Calu3 (cell line): ENCODE data around the gene C16orf90. TPM values are rescaled to one million over a fixed set of nuclear protein-coding genes. Genes with fewer than 3 reads are reported as not detected.

Experiments
- Bru-seq: library from RNA; stranded (reverse); fragments of 400-500 nt; gene quantifications from one replicate; lab custom pipeline; 2021; lab: Mats Ljungman, UMichigan
- BruChase-seq, 2 experiments: library from RNA; stranded (reverse); fragments of 400-500 nt; gene quantifications; one replicate each; lab custom pipeline; 2021; lab: Mats Ljungman, UMichigan
- BruUV-seq: library from RNA; stranded (reverse); fragments of 400-500 nt; replicated peaks from 2 replicates; lab custom pipeline; 2021; lab: Mats Ljungman, UMichigan
- CTCF ChIA-PET: fragments of 300-600 bp; sonication (Branson Sonifier 250); formaldehyde crosslinking; loops from one replicate; lab custom pipeline; 2022; ENCODE audit warnings: antibody characterized with exemption; lab: Charles Lee
- DNase-seq: peaks from one replicate; pipeline ENCODE4 v3.0.0; 2022
- H3K27ac Mint-ChIP-seq: one replicate; pipeline ENCODE4 v1.8.0; 2022; ENCODE audit warnings: mixed read lengths; ENCODE audit not compliant: unreplicated experiment
- H3K27me3 Mint-ChIP-seq: one replicate; pipeline ENCODE4 v1.8.0; 2022; ENCODE audit warnings: mixed read lengths; ENCODE audit not compliant: unreplicated experiment
- H3K36me3 Mint-ChIP-seq: one replicate; pipeline ENCODE4 v1.8.0; 2022; ENCODE audit warnings: mild to moderate bottlenecking, moderate library complexity, mixed read lengths; ENCODE audit not compliant: insufficient read depth, unreplicated experiment
- H3K4me1 Mint-ChIP-seq: one replicate; pipeline ENCODE4 v1.8.0; 2022; ENCODE audit warnings: mild to moderate bottlenecking, low read depth, mixed read lengths; ENCODE audit not compliant: unreplicated experiment
- H3K4me3 Mint-ChIP-seq: one replicate; pipeline ENCODE4 v1.8.0; 2022; ENCODE audit warnings: mild to moderate bottlenecking, low read depth, moderate library complexity, mixed read lengths; ENCODE audit not compliant: unreplicated experiment
- H3K9me3 Mint-ChIP-seq: one replicate; pipeline ENCODE4 v1.8.0; 2022; ENCODE audit warnings: low read depth, mixed read lengths; ENCODE audit not compliant: unreplicated experiment
- intact Hi-C: fragments of 100-400 bp; cut with micrococcal nuclease; formaldehyde crosslinking; loops from one replicate; pipeline ENCODE4 v1.10.0; 2022; ENCODE audit not compliant: unreplicated experiment
- long read RNA-seq: library from polyadenylated mRNA; stranded (forward); transcript quantifications from one replicate; pipeline ENCODE4 v2.0.0, GENCODE V29; 2022
- total RNA-seq: library from RNA; stranded (reverse); gene quantifications from 2 replicates; pipeline ENCODE4 v1.2.3, GENCODE V29; 2022
- TF ChIP-seq, protein P1 (sequence below): fragments of 200-600 bp; IDR thresholded peaks from one replicate; pipeline ENCODE4 v1.8.0; 2022; ENCODE audit warnings: antibody characterized with exemption; ENCODE audit not compliant: unreplicated experiment

The C16orf90 gene, protein sequence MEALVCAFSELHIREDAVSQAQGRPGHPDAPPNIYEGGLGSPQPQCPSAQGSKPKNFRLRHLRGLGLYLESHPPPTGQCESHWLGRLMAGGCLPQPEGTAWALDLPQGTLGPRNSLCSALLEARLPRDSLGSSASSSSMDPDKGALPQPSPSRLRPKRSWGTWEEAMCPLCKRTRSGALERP
- total RNA-seq: not detected in 2 replicates
- not detected for Bru-seq, nascent RNA
- not detected for BruChase-seq, experiment 1, labeled RNA remaining after a 6-hour chase
- not detected for BruChase-seq, experiment 2, labeled RNA remaining after a 2-hour chase
- long read RNA-seq: 0 reads

DNA sequence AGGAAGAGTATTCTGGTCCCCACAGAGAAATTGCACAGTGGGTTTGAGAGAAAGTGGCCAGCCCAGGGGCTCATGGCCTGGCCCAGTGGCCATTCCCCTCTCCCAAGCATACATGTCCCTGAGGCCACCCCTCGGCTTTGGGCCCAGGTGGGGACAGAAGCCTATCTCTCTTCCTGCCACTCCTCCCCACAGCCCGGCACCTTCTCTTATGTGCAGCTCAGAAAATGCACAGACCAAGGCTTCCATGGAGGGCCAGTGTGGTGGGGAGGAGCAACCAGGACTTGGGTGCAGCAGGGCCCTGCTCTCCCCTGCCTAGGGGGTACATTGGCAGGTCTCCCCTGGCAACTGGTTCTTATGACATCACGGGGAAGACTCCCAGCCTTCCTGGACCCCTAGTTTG is at the start of gene C16orf90:
Gene C16orf90, minus strand, starts transcription at position 314 of the 400 bp plus-strand sequence. Its CDS starts 68 bp downstream, at position 246.
- no peak within 1 kb of the TSS for H3K4me3 Mint-ChIP-seq
- intact Hi-C loops: no loop called here
- no peaks in the 10 kb centered on the region for H3K27me3 Mint-ChIP-seq
- peaks cover 6% of the 10 kb centered on the region for H3K36me3 Mint-ChIP-seq
- no peak for DNase-seq
- H3K9me3 Mint-ChIP-seq: no peaks in the 10 kb centered on the region
- CTCF ChIA-PET: no interaction called here
- H3K4me1 Mint-ChIP-seq: no peaks in the 10 kb centered on the region
- no peak within 1 kb of the TSS for H3K27ac Mint-ChIP-seq
- no TSS peak for BruUV-seq
- TF ChIP-seq, protein P1, sequence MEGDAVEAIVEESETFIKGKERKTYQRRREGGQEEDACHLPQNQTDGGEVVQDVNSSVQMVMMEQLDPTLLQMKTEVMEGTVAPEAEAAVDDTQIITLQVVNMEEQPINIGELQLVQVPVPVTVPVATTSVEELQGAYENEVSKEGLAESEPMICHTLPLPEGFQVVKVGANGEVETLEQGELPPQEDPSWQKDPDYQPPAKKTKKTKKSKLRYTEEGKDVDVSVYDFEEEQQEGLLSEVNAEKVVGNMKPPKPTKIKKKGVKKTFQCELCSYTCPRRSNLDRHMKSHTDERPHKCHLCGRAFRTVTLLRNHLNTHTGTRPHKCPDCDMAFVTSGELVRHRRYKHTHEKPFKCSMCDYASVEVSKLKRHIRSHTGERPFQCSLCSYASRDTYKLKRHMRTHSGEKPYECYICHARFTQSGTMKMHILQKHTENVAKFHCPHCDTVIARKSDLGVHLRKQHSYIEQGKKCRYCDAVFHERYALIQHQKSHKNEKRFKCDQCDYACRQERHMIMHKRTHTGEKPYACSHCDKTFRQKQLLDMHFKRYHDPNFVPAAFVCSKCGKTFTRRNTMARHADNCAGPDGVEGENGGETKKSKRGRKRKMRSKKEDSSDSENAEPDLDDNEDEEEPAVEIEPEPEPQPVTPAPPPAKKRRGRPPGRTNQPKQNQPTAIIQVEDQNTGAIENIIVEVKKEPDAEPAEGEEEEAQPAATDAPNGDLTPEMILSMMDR: no peak

DNA sequence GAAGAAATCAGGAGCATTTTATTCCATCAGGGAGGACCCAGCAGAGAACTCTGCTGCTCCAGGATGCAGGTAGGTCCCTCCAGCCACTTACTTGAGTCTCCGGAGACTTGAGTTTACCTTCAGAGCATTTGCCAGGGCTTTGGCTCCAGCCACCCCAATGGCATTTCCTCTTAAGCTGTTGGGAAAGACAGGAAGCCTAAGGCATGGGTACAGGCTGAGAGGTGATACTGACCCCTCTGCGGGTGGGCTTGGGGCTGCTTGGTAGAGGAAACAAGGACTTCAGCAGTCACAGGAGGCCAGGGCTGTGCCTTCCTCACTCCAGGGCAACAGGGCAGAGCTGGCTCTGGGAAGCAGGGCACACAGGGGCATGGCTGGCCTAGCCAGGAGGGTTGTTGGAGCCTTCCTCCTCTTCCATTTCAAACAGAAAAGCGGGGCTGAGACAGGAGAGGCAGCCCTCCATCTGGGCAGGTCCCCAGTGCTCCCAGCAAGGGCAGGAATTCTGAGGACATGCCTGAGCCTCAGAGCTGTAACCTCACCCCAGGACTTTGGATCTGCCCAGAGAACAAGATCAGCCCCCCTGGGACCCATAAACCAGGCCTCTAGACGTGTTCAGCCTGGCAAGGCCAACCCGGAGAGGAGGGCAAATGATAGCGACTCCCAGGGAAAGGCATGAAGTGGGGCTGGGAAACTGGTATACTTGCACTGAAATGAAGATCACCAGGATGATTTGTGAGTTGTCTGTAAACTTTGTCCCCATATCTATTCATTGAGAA is 47.5 kb upstream of the C16orf90 start:
- TF ChIP-seq, protein P1: no peak
- CTCF ChIA-PET: no interaction called here
- Mint-ChIP-seq H3K4me3 (no peak overlapping the region), H3K36me3 (peaks cover 7% of the 10 kb centered on the region), H3K27ac (no peak overlapping the region), H3K27me3 (no peaks in the 10 kb centered on the region), H3K4me1 (no peaks in the 10 kb centered on the region), H3K9me3 (no peaks in the 10 kb centered on the region)
- intact Hi-C loops: no loop called here
- BruUV-seq: no TSS peak
- no peak for DNase-seq

DNA sequence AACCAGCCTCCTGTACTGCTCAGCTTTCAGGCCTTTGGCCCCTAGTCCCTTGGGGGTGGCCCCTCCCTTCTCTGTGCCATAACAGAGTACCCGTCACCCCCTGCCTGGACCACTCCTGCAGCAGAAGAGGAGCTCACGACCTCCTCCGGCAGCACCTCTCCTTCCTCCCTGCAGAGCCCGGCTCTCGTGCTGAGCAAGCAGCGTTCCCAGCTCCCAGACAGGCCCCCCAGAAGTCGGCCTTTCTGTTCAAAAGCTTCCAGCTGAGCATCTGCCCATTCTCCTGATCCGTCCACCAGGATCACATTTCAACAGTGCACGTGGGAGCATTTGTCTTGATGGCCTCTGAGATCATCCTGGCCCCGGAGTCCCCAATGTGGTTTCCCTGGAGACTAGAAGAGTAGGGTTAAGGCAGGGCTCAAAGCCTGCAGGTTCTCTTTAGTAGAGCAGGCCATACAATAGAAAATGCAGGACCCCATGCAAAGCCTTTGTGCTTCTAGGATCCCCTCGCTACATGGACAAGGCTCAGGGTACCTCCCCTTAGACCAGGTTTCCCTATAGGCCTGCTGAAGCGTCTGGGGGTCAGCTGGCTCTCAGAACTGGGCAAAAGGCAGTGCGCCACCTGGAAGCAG is 46.4 kb upstream of the C16orf90 start:
- H3K4me3 Mint-ChIP-seq: no peak overlapping the region
- BruUV-seq: no TSS peak
- intact Hi-C loops: no loop called here
- peaks cover 7% of the 10 kb centered on the region for H3K36me3 Mint-ChIP-seq
- H3K27ac Mint-ChIP-seq: no peak overlapping the region
- no peaks in the 10 kb centered on the region for H3K4me1 Mint-ChIP-seq
- no peak for DNase-seq
- no peaks in the 10 kb centered on the region for H3K27me3 Mint-ChIP-seq
- TF ChIP-seq, protein P1: no peak
- H3K9me3 Mint-ChIP-seq: no peaks in the 10 kb centered on the region
- CTCF ChIA-PET: interaction anchor here (1.1 kb wide), 1 partner anchor 51 kb away, joined by 5 read pairs; no protein-coding TSS in a partner anchor

DNA sequence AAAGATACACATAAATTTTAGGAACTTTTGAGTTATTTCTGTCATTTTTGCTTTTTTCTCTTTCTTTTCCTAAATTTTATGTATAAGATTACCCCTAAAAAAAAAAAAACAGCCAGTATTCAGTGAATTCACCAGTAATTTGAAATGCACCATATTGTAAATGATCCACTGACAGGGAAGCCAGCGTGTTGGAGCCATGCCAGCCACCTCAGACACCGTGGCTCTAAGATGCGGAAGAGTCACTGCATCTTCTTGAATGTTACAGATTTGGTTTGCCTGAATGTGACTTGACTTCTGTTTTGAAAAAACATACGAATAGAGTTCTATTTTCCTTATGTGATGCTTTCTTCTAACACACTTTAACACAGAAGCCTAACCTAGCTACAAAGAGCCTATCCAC is 42.9 kb upstream of the C16orf90 start:
- BruUV-seq: no TSS peak
- intact Hi-C loops: no loop called here
- CTCF ChIA-PET: no interaction called here
- H3K27ac Mint-ChIP-seq: no peak overlapping the region
- DNase-seq: no peak
- no peaks in the 10 kb centered on the region for H3K27me3 Mint-ChIP-seq
- TF ChIP-seq, protein P1: no peak
- no peaks in the 10 kb centered on the region for H3K4me1 Mint-ChIP-seq
- no peak overlapping the region for H3K4me3 Mint-ChIP-seq
- peaks cover 19% of the 10 kb centered on the region for H3K36me3 Mint-ChIP-seq
- no peaks in the 10 kb centered on the region for H3K9me3 Mint-ChIP-seq
